Measurements from ENCODE around the gene STMN1. TPM values are rescaled to one million over a fixed set of nuclear protein-coding genes. Genes with fewer than 3 reads are reported as not detected.

Gene STMN1
- total RNA-seq, 1 experiment from 2014 or later = 418 TPM

DNA sequence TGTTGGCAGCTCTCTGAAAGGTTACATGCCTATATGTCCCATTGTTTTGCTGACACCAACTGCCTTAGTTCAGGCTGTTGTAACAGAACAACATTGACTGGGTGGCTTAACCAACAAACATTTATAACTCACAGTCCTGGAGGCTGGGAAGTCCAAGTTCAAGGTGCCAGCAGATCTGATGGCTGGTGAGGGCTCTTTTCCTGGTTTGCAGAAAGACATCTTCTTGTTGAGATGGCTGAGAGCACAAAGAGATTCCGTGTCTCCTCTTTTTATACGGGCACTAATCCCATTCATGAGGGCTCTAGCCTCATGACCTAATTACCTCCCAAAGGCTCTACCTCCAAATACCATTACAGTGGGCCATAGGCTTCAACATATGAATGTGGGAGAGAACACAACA is 10.2 kb upstream of the STMN1 start (continued):
- TF ChIP-seq, protein P1, sequence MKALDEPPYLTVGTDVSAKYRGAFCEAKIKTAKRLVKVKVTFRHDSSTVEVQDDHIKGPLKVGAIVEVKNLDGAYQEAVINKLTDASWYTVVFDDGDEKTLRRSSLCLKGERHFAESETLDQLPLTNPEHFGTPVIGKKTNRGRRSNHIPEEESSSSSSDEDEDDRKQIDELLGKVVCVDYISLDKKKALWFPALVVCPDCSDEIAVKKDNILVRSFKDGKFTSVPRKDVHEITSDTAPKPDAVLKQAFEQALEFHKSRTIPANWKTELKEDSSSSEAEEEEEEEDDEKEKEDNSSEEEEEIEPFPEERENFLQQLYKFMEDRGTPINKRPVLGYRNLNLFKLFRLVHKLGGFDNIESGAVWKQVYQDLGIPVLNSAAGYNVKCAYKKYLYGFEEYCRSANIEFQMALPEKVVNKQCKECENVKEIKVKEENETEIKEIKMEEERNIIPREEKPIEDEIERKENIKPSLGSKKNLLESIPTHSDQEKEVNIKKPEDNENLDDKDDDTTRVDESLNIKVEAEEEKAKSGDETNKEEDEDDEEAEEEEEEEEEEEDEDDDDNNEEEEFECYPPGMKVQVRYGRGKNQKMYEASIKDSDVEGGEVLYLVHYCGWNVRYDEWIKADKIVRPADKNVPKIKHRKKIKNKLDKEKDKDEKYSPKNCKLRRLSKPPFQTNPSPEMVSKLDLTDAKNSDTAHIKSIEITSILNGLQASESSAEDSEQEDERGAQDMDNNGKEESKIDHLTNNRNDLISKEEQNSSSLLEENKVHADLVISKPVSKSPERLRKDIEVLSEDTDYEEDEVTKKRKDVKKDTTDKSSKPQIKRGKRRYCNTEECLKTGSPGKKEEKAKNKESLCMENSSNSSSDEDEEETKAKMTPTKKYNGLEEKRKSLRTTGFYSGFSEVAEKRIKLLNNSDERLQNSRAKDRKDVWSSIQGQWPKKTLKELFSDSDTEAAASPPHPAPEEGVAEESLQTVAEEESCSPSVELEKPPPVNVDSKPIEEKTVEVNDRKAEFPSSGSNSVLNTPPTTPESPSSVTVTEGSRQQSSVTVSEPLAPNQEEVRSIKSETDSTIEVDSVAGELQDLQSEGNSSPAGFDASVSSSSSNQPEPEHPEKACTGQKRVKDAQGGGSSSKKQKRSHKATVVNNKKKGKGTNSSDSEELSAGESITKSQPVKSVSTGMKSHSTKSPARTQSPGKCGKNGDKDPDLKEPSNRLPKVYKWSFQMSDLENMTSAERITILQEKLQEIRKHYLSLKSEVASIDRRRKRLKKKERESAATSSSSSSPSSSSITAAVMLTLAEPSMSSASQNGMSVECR (CRISPR knock-in tag; IDR thresholded peaks at IDR 0.05; ENCODE audit: borderline replicate concordance) = no peak

DNA sequence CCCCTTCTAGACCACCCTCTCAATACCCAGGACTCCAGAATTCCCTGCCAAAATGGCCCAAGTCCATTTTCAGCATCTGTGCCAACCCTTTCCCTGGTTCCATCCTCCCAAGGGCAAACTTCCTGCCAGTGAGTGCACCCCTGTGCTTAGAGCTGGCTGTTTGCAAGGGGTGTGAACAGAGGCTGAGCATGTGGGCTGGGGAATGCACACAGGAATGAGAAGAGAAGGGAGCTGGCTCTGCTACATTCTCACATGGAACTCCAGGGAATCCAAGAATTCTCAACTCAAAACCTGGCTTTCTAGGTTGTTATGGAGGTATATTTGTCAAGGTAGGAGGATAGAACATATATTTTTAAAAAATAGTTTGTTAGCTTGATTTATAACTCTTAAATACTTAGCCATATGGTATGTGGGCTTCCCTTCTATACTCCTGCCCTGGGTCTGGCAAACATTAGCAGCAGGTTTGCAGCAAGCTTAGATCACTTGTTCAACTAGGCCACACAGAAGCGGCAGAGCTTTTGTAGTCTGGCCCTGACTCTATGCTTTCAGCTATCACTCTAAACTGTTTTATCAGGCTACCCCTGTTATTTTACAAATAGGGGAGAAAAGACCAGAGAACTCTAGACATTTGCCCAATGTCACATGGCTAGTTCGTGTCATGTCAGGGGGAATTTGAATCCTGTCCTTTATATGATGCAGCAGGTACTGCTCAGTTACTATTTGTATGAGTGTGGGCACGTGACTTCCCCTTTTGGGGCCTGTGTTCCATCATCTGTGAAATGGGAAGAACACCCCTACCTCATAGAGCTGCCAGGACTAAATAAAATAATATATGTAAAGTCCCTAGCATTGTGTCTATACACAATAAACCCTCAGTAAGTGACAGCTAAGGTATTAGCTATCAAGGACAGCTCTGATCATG is 8.1 kb upstream of the STMN1 start:
- Mint-ChIP-seq H3K4me1 (peaks cover 6% of the 10 kb centered on the region), H3K27me3 (ENCODE audit: low read depth) (peaks cover 5% of the 10 kb centered on the region; the same call in 1 of the 2 replicates), H3K36me3 (no peaks in the 10 kb centered on the region), H3K4me3 (no peak overlapping the region), H3K9me3 (no peaks in the 10 kb centered on the region), H3K27ac (no peak overlapping the region)
- no peak for DNase-seq (ENCODE audit: low spot score)
- ChIA-PET POLR2A (interaction anchor here (0.5 kb wide), 1 partner anchor 122 kb away, joined by 3 read pairs; no protein-coding TSS in a partner anchor), CTCF (interaction anchor here (1.1 to 1.2 kb wide), 3 partner anchors 18 to 122 kb away, joined by 3 to 4 read pairs (median 3); partner anchors contain the start of gene PAFAH2)
- ATAC-seq = 0 out of 2 replicates have a peak, but pooled peaks have one; percentile 34
- TF ChIP-seq IRF2 (CRISPR knock-in tag; IDR thresholded peaks at IDR 0.05; ENCODE audit: borderline replicate concordance, low read depth) (no peak), GABPB1 (CRISPR knock-in tag; IDR thresholded peaks at IDR 0.05) (no peak), ZNF219 (CRISPR knock-in tag; IDR thresholded peaks at IDR 0.05; ENCODE audit: borderline replicate concordance) (no peak), NFATC4 (CRISPR knock-in tag; IDR thresholded peaks at IDR 0.05) (no peak), ELF4 (CRISPR knock-in tag; IDR thresholded peaks at IDR 0.05; ENCODE audit: low read depth) (no peak), HMGA2 (CRISPR knock-in tag; IDR thresholded peaks at IDR 0.05) (no peak), EMX1 (CRISPR knock-in tag; IDR thresholded peaks at IDR 0.05) (no peak), NR1H2 (CRISPR knock-in tag; IDR thresholded peaks at IDR 0.05) (no peak), JAZF1 (CRISPR knock-in tag; IDR thresholded peaks at IDR 0.05) (no peak)
- TF ChIP-seq, protein P2, sequence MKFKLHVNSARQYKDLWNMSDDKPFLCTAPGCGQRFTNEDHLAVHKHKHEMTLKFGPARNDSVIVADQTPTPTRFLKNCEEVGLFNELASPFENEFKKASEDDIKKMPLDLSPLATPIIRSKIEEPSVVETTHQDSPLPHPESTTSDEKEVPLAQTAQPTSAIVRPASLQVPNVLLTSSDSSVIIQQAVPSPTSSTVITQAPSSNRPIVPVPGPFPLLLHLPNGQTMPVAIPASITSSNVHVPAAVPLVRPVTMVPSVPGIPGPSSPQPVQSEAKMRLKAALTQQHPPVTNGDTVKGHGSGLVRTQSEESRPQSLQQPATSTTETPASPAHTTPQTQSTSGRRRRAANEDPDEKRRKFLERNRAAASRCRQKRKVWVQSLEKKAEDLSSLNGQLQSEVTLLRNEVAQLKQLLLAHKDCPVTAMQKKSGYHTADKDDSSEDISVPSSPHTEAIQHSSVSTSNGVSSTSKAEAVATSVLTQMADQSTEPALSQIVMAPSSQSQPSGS (CRISPR knock-in tag; IDR thresholded peaks at IDR 0.05; ENCODE audit: borderline replicate concordance, low read depth) = no peak
- TF ChIP-seq, protein P3, sequence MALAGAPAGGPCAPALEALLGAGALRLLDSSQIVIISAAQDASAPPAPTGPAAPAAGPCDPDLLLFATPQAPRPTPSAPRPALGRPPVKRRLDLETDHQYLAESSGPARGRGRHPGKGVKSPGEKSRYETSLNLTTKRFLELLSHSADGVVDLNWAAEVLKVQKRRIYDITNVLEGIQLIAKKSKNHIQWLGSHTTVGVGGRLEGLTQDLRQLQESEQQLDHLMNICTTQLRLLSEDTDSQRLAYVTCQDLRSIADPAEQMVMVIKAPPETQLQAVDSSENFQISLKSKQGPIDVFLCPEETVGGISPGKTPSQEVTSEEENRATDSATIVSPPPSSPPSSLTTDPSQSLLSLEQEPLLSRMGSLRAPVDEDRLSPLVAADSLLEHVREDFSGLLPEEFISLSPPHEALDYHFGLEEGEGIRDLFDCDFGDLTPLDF (CRISPR knock-in tag; IDR thresholded peaks at IDR 0.05) = no peak

DNA sequence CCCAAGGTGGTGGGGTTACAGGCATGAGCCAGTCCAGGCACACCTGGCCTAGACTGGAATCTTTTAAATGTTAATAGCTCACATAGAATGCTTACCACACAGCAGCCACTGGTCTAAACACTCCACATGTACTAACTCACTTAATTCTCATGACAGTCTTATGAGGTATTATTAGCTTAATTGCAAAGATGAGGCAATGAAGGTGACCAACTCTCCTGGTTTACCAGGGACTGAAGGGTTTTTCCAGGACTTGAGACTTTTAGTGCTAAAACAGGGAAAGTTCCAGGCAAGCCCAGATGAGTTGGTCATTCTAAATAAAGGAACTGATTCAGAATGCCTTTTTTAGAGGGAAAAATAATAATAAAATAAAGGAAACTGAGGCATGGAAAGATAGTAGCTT is 7.0 kb upstream of the STMN1 start:
- Mint-ChIP-seq H3K27me3 (ENCODE audit: low read depth) (peaks cover 5% of the 10 kb centered on the region), H3K27ac (no peak overlapping the region), H3K4me1 (peaks cover 6% of the 10 kb centered on the region), H3K36me3 (no peaks in the 10 kb centered on the region), H3K4me3 (no peak overlapping the region), H3K9me3 (no peaks in the 10 kb centered on the region)
- POLR2A ChIA-PET = no interaction called here
- CTCF ChIA-PET = no interaction called here
- no peak for ATAC-seq
- no peak for DNase-seq (ENCODE audit: low spot score)
- TF ChIP-seq NR1H2 (CRISPR knock-in tag; IDR thresholded peaks at IDR 0.05) (no peak), ELF4 (CRISPR knock-in tag; IDR thresholded peaks at IDR 0.05; ENCODE audit: low read depth) (no peak), SMAD3 (CRISPR knock-in tag; IDR thresholded peaks at IDR 0.05; ENCODE audit: borderline replicate concordance) (no peak), ZNF396 (CRISPR knock-in tag; IDR thresholded peaks at IDR 0.05; ENCODE audit: borderline replicate concordance) (no peak), TEAD4 (CRISPR knock-in tag; IDR thresholded peaks at IDR 0.05) (no peak)
- TF ChIP-seq, protein P4, sequence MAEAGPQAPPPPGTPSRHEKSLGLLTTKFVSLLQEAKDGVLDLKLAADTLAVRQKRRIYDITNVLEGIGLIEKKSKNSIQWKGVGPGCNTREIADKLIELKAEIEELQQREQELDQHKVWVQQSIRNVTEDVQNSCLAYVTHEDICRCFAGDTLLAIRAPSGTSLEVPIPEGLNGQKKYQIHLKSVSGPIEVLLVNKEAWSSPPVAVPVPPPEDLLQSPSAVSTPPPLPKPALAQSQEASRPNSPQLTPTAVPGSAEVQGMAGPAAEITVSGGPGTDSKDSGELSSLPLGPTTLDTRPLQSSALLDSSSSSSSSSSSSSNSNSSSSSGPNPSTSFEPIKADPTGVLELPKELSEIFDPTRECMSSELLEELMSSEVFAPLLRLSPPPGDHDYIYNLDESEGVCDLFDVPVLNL (CRISPR knock-in tag; IDR thresholded peaks at IDR 0.05; ENCODE audit: borderline replicate concordance, low read depth) = no peak
- TF ChIP-seq, protein P5, sequence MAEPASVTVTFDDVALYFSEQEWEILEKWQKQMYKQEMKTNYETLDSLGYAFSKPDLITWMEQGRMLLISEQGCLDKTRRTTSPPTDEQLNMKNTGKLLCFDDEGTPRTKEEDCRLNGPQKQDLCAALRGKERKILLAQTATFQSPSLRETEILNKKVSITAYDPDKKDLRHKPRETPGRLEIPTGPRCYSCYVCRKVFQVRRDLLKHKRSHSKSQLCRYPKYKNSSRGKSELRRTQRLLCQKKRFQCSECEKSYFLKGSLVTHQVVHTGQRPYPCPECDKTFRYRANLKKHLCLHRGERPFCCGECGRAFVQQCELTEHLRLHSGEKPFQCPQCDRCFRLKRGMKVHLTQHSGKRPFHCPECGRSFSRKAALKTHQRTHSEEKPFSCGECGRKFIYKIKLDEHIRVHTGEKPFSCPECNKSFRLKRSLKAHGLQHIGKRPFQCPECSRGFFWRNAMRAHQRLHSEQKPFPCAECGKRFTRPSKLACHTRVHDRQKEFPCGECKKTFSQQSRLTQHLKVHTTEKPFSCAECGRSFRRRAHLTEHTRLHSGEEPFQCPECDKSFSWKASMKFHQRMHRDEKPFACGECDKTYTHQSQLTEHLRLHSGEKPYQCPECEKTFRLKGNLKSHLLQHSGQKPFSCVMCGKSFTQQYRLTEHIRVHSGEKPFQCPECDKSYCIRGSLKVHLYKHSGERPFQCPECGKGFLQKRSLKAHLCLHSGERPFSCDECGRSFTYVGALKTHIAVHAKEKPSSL (CRISPR knock-in tag; conservative IDR thresholded peaks at IDR 0.05) = no peak
- TF ChIP-seq, protein P6, sequence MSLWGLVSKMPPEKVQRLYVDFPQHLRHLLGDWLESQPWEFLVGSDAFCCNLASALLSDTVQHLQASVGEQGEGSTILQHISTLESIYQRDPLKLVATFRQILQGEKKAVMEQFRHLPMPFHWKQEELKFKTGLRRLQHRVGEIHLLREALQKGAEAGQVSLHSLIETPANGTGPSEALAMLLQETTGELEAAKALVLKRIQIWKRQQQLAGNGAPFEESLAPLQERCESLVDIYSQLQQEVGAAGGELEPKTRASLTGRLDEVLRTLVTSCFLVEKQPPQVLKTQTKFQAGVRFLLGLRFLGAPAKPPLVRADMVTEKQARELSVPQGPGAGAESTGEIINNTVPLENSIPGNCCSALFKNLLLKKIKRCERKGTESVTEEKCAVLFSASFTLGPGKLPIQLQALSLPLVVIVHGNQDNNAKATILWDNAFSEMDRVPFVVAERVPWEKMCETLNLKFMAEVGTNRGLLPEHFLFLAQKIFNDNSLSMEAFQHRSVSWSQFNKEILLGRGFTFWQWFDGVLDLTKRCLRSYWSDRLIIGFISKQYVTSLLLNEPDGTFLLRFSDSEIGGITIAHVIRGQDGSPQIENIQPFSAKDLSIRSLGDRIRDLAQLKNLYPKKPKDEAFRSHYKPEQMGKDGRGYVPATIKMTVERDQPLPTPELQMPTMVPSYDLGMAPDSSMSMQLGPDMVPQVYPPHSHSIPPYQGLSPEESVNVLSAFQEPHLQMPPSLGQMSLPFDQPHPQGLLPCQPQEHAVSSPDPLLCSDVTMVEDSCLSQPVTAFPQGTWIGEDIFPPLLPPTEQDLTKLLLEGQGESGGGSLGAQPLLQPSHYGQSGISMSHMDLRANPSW (CRISPR knock-in tag; conservative IDR thresholded peaks at IDR 0.05; ENCODE audit: low read depth) = no peak
